Thoracic aorta (tissue), 2 donors: Measurements from ENCODE around the gene MOB3B. TPM values are rescaled to one million over a fixed set of nuclear protein-coding genes. Genes with fewer than 3 reads are reported as not detected.
A peak's percentile ranks its signal among the peaks of the same experiment; 100 is the strongest.

ENCODE experiments used
- ATAC-seq: fragments of 150-250 bp; one replicate; pipeline ENCODE4 v1.8.0; 2017; ENCODE audit warnings: low read depth; ENCODE audit not compliant: insufficient number of reproducible peaks, low FRiP score
- DNase-seq: peaks from one replicate; pipeline ENCODE4 v3.0.0-alpha.2; 2020; ENCODE audit warnings: low spot score
- H3K27ac ChIP-seq, 2 donors: fragments of 200-600 bp; sonication (generic); 1 replicate in 1 of 2; 2 replicates in 1 of 2; pipeline ENCODE4 v1.5.1; 2016; ENCODE audit warnings: mild to moderate bottlenecking in 2 of 2, moderate library complexity in 2 of 2
- H3K27me3 ChIP-seq: fragments of 200-600 bp; sonication (generic); replicated peaks from 2 replicates; pipeline ENCODE4 v1.6.0; 2016; ENCODE audit warnings: mild to moderate bottlenecking; ENCODE audit not compliant: insufficient read depth
- H3K36me3 ChIP-seq: fragments of 200-600 bp; sonication (generic); one replicate; pipeline ENCODE4 v1.5.1; 2016
- H3K4me1 ChIP-seq, 2 donors: fragments of 200-600 bp; sonication (generic); 1 replicate in 1 of 2; 2 replicates in 1 of 2; pipeline versions ENCODE4 v1.5.1 to v1.6.0; 2016; ENCODE audit warnings: low read depth in 2 of 2, mild to moderate bottlenecking in 1 of 2; ENCODE audit not compliant: control insufficient read depth in 1 of 2
- H3K4me3 ChIP-seq: fragments of 200-600 bp; sonication (generic); 2 replicates; pipeline ENCODE4 v1.5.1; 2016; ENCODE audit warnings: mild to moderate bottlenecking
- H3K9me3 ChIP-seq: fragments of 200-600 bp; sonication (generic); 2 replicates; pipeline ENCODE4 v1.5.1; 2016
- CTCF ChIP-seq: fragments of 200-600 bp; sonication (generic); IDR thresholded peaks from one replicate; pipeline ENCODE4 v1.5.1; 2019; ENCODE audit warnings: antibody characterized with exemption
- total RNA-seq, 2 donors: library from RNA; depleted of rRNA; stranded (reverse); fragments of >200 nt; gene quantifications; one replicate each; pipeline versions ENCODE4 v1.1.0 to v1.2.3, GENCODE V29; 2016

The MOB3B gene
- total RNA-seq, 2 donors from 2014 or later = 6.6 to 11.1 TPM

GRCh38 chr9:27564670-27565069, 35.1 kb upstream of the MOB3B start:
- H3K36me3 ChIP-seq = peaks cover 11% of the 10 kb centered on the region
- no peaks in the 10 kb centered on the region for H3K4me1 ChIP-seq
- no peaks in the 10 kb centered on the region for H3K9me3 ChIP-seq
- H3K27ac ChIP-seq = peak overlapping the region in 1 of 2 donors; percentile 19
- no peak for DNase-seq
- TF ChIP-seq CTCF = no peak
- no peaks in the 10 kb centered on the region for H3K27me3 ChIP-seq
- ATAC-seq = no peak
- H3K4me3 ChIP-seq = no peak overlapping the region

GRCh38 chr9:27563738-27564430, 34.3 kb upstream of the MOB3B start:
- no peaks in the 10 kb centered on the region for H3K27me3 ChIP-seq
- H3K27ac ChIP-seq = peak overlapping the region in 1 of 2 donors; percentile 19
- no peak for ATAC-seq
- no peak for DNase-seq
- TF ChIP-seq CTCF = no peak
- H3K9me3 ChIP-seq = no peaks in the 10 kb centered on the region
- H3K4me1 ChIP-seq = no peaks in the 10 kb centered on the region
- H3K4me3 ChIP-seq = no peak overlapping the region
- peaks cover 11% of the 10 kb centered on the region for H3K36me3 ChIP-seq

DNA sequence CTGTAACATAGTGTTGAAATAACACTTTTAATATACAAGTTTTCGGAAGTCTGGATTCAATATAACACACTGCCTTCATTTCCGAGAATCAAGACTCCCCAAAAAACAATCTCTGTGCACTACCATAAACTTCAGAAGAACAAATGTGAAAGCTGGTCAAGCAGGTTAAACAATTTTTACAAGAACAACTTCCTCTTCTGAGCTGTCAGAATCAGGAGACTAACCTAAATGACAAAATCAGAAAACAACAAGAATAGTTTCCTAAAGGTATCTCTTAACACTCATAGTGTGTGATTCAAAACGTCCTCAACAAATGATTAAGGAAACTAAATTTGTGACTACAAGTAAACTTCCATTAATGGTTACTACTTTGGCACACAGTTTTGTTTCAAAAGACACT, 32.1 kb upstream of the MOB3B start:
- Histone ChIP-seq H3K27me3 (no peaks in the 10 kb centered on the region), H3K4me1 (no peaks in the 10 kb centered on the region), H3K27ac (no peak overlapping the region), H3K9me3 (no peaks in the 10 kb centered on the region), H3K36me3 (peaks cover 20% of the 10 kb centered on the region), H3K4me3 (no peak overlapping the region)
- DNase-seq (no peak), ATAC-seq (no peak)
- TF ChIP-seq CTCF = no peak

GRCh38 chr9:27560457-27560856, 30.8 kb upstream of the MOB3B start:
- no peak overlapping the region for H3K4me3 ChIP-seq
- H3K9me3 ChIP-seq = no peaks in the 10 kb centered on the region
- TF ChIP-seq CTCF = no peak
- no peak for DNase-seq
- H3K27ac ChIP-seq = no peak overlapping the region
- peaks cover 21% of the 10 kb centered on the region for H3K36me3 ChIP-seq
- no peaks in the 10 kb centered on the region for H3K4me1 ChIP-seq
- H3K27me3 ChIP-seq = no peaks in the 10 kb centered on the region
- no peak for ATAC-seq

- H3K36me3 ChIP-seq = peaks cover 24% of the 10 kb centered on the region
- no peak overlapping the region for H3K27ac ChIP-seq
- H3K4me1 ChIP-seq = no peaks in the 10 kb centered on the region
- H3K9me3 ChIP-seq = no peaks in the 10 kb centered on the region
- TF ChIP-seq CTCF = no peak
- no peak for DNase-seq
- no peak for ATAC-seq
- H3K4me3 ChIP-seq = no peak overlapping the region
- no peaks in the 10 kb centered on the region for H3K27me3 ChIP-seq
Measured at GRCh38 chr9:27558307-27558706, 28.7 kb upstream of the MOB3B start.
